SK-N-SH treated with all-trans-retinoic acid at 6 μM for 48 hours (cell line): ENCODE data around the gene DDIT3.
"Not testable (repeated sequence)": the region's sequence is repeated elsewhere in the genome, so short reads cannot be mapped to it uniquely, and the experiment has no call there.

ENCODE experiments used
- ARNTL ChIP-seq: fragments of 450-650 bp; formaldehyde crosslinking; IDR thresholded peaks from 2 replicates; pipeline ENCODE4 v1.5.0; 2020; ENCODE audit warnings: low read depth, mild to moderate bottlenecking, moderate library complexity, borderline replicate concordance
- ISL1 ChIP-seq: fragments of 250-450 bp; sonication (Bioruptor Pico); IDR thresholded peaks from 2 replicates; pipeline ENCODE4 v2.1.2; 2022; ENCODE audit warnings: mild to moderate bottlenecking, moderate library complexity
- OSR1 ChIP-seq: fragments of 250-450 bp; sonication (Bioruptor Pico); IDR thresholded peaks from 2 replicates; pipeline ENCODE4 v1.8.0; 2022; ENCODE audit warnings: moderate library complexity, mild to moderate bottlenecking, inconsistent platforms
- PATZ1 ChIP-seq: fragments of 250-450 bp; sonication (Bioruptor Pico); IDR thresholded peaks from 2 replicates; pipeline ENCODE4 v1.8.0; 2020; ENCODE audit warnings: mild to moderate bottlenecking, moderate library complexity, borderline replicate concordance
- PPARA ChIP-seq: fragments of 250-450 bp; sonication (Bioruptor Pico); IDR thresholded peaks from 2 replicates; pipeline ENCODE4 v1.5.0; 2020; ENCODE audit warnings: mild to moderate bottlenecking, borderline replicate concordance
- RARB ChIP-seq: fragments of 250-450 bp; sonication (Bioruptor Pico); IDR thresholded peaks from 2 replicates; pipeline ENCODE4 v1.8.0; 2021; ENCODE audit warnings: mild to moderate bottlenecking, moderate library complexity
- SNAI2 ChIP-seq: fragments of 250-450 bp; sonication (Bioruptor Pico); IDR thresholded peaks from 2 replicates; pipeline ENCODE4 v1.5.0; 2020; ENCODE audit warnings: mild to moderate bottlenecking, moderate library complexity
- TCF4 ChIP-seq: fragments of 250-450 bp; sonication (Bioruptor Pico); IDR thresholded peaks from 2 replicates; pipeline ENCODE4 v1.8.0; 2021; ENCODE audit warnings: mild to moderate bottlenecking, moderate library complexity, borderline replicate concordance
- ZFP3 ChIP-seq: fragments of 250-450 bp; sonication (Bioruptor Pico); IDR thresholded peaks from 2 replicates; pipeline ENCODE4 v1.5.0; 2020; ENCODE audit warnings: mild to moderate bottlenecking, moderate library complexity
- ZFP30 ChIP-seq: fragments of 450-650 bp; formaldehyde crosslinking; IDR thresholded peaks from 2 replicates; pipeline ENCODE4 v1.5.0; 2022; ENCODE audit warnings: mild to moderate bottlenecking, moderate library complexity
- ZNF70 ChIP-seq: fragments of 450-650 bp; formaldehyde crosslinking; IDR thresholded peaks from 2 replicates; pipeline ENCODE4 v1.5.0; 2020; ENCODE audit warnings: mild to moderate bottlenecking, moderate library complexity
- ZNF8 ChIP-seq: fragments of 450-650 bp; formaldehyde crosslinking; IDR thresholded peaks from 2 replicates; pipeline ENCODE4 v1.5.0; 2020; ENCODE audit warnings: mild to moderate bottlenecking, moderate library complexity
- TF ChIP-seq, protein P1 (sequence below): fragments of 250-450 bp; sonication (Bioruptor Pico); IDR thresholded peaks from 2 replicates; pipeline ENCODE4 v1.5.1; 2020; ENCODE audit warnings: low read depth, mild to moderate bottlenecking, moderate library complexity

DNA sequence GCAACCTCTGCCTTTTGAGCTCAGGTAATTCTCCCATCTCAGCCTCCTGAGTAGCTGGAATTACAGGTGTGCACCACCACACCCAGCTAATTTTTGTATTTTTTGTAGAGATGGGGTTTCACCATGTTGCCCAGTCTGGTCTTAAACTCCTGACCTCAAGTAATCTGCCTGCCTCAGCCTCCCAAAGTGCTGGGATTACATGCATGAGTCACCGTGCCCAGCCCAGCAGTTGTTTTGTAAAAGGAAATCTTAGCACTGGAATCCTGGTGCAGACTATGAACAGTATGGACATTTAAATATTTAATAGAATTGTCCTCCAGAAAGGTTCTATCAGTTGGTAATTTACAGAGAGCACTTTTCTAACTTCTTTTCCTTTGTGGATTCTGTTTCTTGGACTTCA lies 40.8 kb upstream of the DDIT3 start:
- not testable (repeated sequence) for TF ChIP-seq ZFP3 (CRISPR knock-in tag); ZFP30 (CRISPR knock-in tag); PATZ1; ARNTL; TCF4; OSR1 (CRISPR knock-in tag); ISL1 (CRISPR knock-in tag); PPARA; SNAI2 (CRISPR knock-in tag); RARB (CRISPR knock-in tag); ZNF8 (CRISPR knock-in tag); ZNF70 (CRISPR knock-in tag)
- TF ChIP-seq, protein P1, sequence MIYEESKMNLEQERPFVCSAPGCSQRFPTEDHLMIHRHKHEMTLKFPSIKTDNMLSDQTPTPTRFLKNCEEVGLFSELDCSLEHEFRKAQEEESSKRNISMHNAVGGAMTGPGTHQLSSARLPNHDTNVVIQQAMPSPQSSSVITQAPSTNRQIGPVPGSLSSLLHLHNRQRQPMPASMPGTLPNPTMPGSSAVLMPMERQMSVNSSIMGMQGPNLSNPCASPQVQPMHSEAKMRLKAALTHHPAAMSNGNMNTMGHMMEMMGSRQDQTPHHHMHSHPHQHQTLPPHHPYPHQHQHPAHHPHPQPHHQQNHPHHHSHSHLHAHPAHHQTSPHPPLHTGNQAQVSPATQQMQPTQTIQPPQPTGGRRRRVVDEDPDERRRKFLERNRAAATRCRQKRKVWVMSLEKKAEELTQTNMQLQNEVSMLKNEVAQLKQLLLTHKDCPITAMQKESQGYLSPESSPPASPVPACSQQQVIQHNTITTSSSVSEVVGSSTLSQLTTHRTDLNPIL = not testable (repeated sequence)
